ENCODE data around the gene ANG.
"Not testable (repeated sequence)": the region's sequence is repeated elsewhere in the genome, so short reads cannot be mapped to it uniquely, and the experiment has no call there.

The ANG gene

GRCh38 chr14:20688167-20688839 lies at the start of gene ANG:
Gene ANG (plus strand): TSS chr14:20688764. CDS start chr14:20693565, 4,801 bp downstream.
- no peak for DNase-seq (ENCODE audit: low read depth)

GRCh38 chr14:20641591-20641990 lies 47.0 kb upstream of the ANG start, which contains the start of gene OR6S1:
Gene OR6S1 (minus strand): TSS chr14:20641691. CDS start chr14:20641691, 0 bp downstream.
- DNase-seq (ENCODE audit: low read depth), result no peak

GRCh38 chr14:20642182-20642581 lies 46.4 kb upstream of the ANG start:
- DNase-seq (ENCODE audit: low read depth), result no peak

GRCh38 chr14:20642755-20643154 lies 45.8 kb upstream of the ANG start:
- DNase-seq (ENCODE audit: low read depth), result not testable (repeated sequence)

GRCh38 chr14:20644520-20644919 lies 44.0 kb upstream of the ANG start:
- no peak for DNase-seq (ENCODE audit: low read depth)

- DNase-seq (ENCODE audit: low read depth), result no peak
Observed at GRCh38 chr14:20645481-20645880, 43.1 kb upstream of the ANG start.

GRCh38 chr14:20652996-20653975 lies 35.3 kb upstream of the ANG start:
- no peak for DNase-seq (ENCODE audit: low read depth)

GRCh38 chr14:20655851-20656250 lies 32.7 kb upstream of the ANG start:
- no peak for DNase-seq (ENCODE audit: low read depth)

- DNase-seq (ENCODE audit: low read depth), result no peak
Observed at GRCh38 chr14:20656274-20656673, 32.3 kb upstream of the ANG start.

GRCh38 chr14:20657216-20658211 lies 31.1 kb upstream of the ANG start:
- no peak for DNase-seq (ENCODE audit: low read depth)

GRCh38 chr14:20658246-20658645 lies 30.3 kb upstream of the ANG start:
- DNase-seq (ENCODE audit: low read depth), result no peak

GRCh38 chr14:20659336-20659735 lies 29.2 kb upstream of the ANG start:
- no peak for DNase-seq (ENCODE audit: low read depth)

- no peak for DNase-seq (ENCODE audit: low read depth)
Observed at GRCh38 chr14:20659813-20660395, 28.7 kb upstream of the ANG start.

- DNase-seq (ENCODE audit: low read depth), result no peak
Observed at GRCh38 chr14:20661197-20661596, 27.4 kb upstream of the ANG start.

GRCh38 chr14:20662968-20663732 lies 25.4 kb upstream of the ANG start:
- peak; percentile 45 for DNase-seq (ENCODE audit: low read depth)

GRCh38 chr14:20666400-20666961 lies 22.1 kb upstream of the ANG start:
- not testable (repeated sequence) for DNase-seq (ENCODE audit: low read depth)

GRCh38 chr14:20667957-20668356 lies 20.6 kb upstream of the ANG start:
- DNase-seq (ENCODE audit: low read depth), result no peak

GRCh38 chr14:20668969-20669368 lies 19.6 kb upstream of the ANG start:
- DNase-seq (ENCODE audit: low read depth), result no peak

- DNase-seq (ENCODE audit: low read depth), result no peak
Observed at GRCh38 chr14:20671597-20672283, 16.8 kb upstream of the ANG start.

GRCh38 chr14:20675669-20676068 lies 12.9 kb upstream of the ANG start:
- no peak for DNase-seq (ENCODE audit: low read depth)

Data from activated gamma-delta T cell treated with anti-CD3 and anti-CD28 coated beads, Interleukin-2, amount 50 U/mL, for 16 hours (primary cell).